Ascending aorta (tissue), 2 donors: ENCODE measurements around the gene TM7SF2. TPM values are rescaled to one million over a fixed set of nuclear protein-coding genes. Genes with fewer than 3 reads are reported as not detected.

ENCODE experiments used
- DNase-seq, 2 donors: peaks; one replicate each; pipeline ENCODE4 v3.0.0-alpha.2; 2019; ENCODE audit warnings: low spot score in 2 of 2
- H3K27ac ChIP-seq, 2 donors: fragments of 200-600 bp; sonication (generic); one replicate each; pipeline ENCODE4 v1.5.1; 2016 to 2017; ENCODE audit warnings: mild to moderate bottlenecking in 1 of 2
- H3K27me3 ChIP-seq: fragments of 200-600 bp; sonication (generic); one replicate; pipeline ENCODE4 v1.5.1; 2017
- H3K36me3 ChIP-seq, 2 donors: fragments of 200-600 bp; sonication (generic); one replicate each; pipeline ENCODE4 v1.5.1; 2016
- H3K4me1 ChIP-seq, 2 donors: fragments of 200-600 bp; sonication (generic); one replicate each; pipeline ENCODE4 v1.5.1; 2016 to 2017; ENCODE audit warnings: mild to moderate bottlenecking in 1 of 2
- H3K4me3 ChIP-seq, 2 donors: fragments of 200-600 bp; sonication (generic); one replicate each; pipeline ENCODE4 v1.5.1; 2016 to 2017; ENCODE audit warnings: mild to moderate bottlenecking in 1 of 2
- H3K9me3 ChIP-seq, 2 donors: fragments of 200-600 bp; sonication (generic); one replicate each; pipeline ENCODE4 v1.5.1; 2016
- intact Hi-C: fragments of 100-400 bp; cut with DNase I; formaldehyde crosslinking; loops from one replicate; pipeline ENCODE4 v1.15.1; 2023
- total RNA-seq: library from RNA; depleted of rRNA; stranded (reverse); fragments of >200 nt; gene quantifications from one replicate; pipeline ENCODE4 v1.1.0, GENCODE V29; 2016
- TF ChIP-seq, protein P1 (sequence below), 3 experiments: fragments of 200-600 bp in 2 of 3; fragments of 450-650 bp in 1 of 3; sonication (generic) in 2 of 3; IDR thresholded peaks; one replicate each; pipeline ENCODE4 v1.5.1; 2016 to 2019; ENCODE audit warnings: antibody characterized with exemption in 3 of 3, mild to moderate bottlenecking in 1 of 3, moderate library complexity in 1 of 3

Gene TM7SF2
- total RNA-seq, 1 donor from 2014 or later, result 10.6 TPM

DNA sequence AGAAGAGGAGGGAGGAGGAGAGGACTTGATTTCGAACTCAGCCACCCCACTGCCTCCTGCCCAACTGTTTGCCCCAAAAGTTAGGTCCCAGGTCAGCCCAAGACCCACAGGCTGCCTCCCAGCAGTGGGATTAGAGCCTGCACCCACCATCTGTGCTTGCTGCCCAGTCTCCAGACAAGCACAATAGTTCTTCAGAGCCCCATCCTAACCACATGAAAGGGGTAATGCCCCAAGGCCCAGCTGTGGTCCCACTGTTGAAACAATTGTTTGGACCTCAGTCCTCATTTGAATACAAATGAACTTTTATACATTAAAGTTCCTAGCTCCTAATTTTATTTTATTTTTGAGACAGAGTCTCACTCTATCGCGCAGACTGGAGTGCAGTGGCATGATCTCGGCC is 21.0 kb upstream of the TM7SF2 start:
- Histone ChIP-seq H3K4me3 (no peak overlapping the region), H3K9me3 (no peaks in the 10 kb centered on the region), H3K27me3 (no peaks in the 10 kb centered on the region), H3K4me1 (peaks cover 0 to 1% of the 10 kb centered on the region in 2 donors), H3K27ac (no peak overlapping the region), H3K36me3 (peaks cover 25 to 39% of the 10 kb centered on the region in 2 donors)
- no peak for DNase-seq
- intact Hi-C loops, result no loop called here
- TF ChIP-seq, protein P1, sequence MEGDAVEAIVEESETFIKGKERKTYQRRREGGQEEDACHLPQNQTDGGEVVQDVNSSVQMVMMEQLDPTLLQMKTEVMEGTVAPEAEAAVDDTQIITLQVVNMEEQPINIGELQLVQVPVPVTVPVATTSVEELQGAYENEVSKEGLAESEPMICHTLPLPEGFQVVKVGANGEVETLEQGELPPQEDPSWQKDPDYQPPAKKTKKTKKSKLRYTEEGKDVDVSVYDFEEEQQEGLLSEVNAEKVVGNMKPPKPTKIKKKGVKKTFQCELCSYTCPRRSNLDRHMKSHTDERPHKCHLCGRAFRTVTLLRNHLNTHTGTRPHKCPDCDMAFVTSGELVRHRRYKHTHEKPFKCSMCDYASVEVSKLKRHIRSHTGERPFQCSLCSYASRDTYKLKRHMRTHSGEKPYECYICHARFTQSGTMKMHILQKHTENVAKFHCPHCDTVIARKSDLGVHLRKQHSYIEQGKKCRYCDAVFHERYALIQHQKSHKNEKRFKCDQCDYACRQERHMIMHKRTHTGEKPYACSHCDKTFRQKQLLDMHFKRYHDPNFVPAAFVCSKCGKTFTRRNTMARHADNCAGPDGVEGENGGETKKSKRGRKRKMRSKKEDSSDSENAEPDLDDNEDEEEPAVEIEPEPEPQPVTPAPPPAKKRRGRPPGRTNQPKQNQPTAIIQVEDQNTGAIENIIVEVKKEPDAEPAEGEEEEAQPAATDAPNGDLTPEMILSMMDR (IDR thresholded peaks at IDR 0.05), result no peak

DNA sequence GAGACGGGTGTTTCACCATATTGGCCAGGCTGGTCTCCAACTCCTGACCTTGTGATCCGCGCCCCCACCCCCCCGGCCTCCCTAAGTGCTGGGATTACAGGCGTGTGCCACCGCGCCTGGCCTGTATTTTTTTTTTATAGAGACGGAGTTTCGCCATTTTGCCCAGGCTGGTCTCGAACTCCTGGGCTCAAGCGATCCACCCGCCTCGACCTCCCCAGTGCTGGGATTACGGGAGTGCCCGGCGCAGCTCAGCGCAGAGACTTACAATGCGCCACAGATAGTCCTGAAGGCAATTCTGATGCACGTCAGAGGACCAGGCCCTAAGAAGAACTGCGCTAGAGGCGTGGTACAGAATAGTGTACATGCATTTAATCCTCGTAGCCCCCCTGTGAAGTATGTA is 16.2 kb upstream of the TM7SF2 start:
- DNase-seq, result no peak
- Histone ChIP-seq H3K36me3 (peaks cover 0 to 5% of the 10 kb centered on the region in 2 donors), H3K9me3 (no peaks in the 10 kb centered on the region), H3K4me1 (peaks cover 3 to 15% of the 10 kb centered on the region in 2 donors), H3K4me3 (peak overlapping the region; percentile 73 to 80), H3K27ac (peak overlapping the region in 1 of 2 donors; percentile 95), H3K27me3 (no peaks in the 10 kb centered on the region)
- intact Hi-C loops, result loop anchor here (5.0 kb wide), 2 partner anchors 83 to 178 kb away; partner anchors contain the start of genes ARL2 and ATG2A
- TF ChIP-seq, protein P1 (IDR thresholded peaks at IDR 0.05), result no peak

DNA sequence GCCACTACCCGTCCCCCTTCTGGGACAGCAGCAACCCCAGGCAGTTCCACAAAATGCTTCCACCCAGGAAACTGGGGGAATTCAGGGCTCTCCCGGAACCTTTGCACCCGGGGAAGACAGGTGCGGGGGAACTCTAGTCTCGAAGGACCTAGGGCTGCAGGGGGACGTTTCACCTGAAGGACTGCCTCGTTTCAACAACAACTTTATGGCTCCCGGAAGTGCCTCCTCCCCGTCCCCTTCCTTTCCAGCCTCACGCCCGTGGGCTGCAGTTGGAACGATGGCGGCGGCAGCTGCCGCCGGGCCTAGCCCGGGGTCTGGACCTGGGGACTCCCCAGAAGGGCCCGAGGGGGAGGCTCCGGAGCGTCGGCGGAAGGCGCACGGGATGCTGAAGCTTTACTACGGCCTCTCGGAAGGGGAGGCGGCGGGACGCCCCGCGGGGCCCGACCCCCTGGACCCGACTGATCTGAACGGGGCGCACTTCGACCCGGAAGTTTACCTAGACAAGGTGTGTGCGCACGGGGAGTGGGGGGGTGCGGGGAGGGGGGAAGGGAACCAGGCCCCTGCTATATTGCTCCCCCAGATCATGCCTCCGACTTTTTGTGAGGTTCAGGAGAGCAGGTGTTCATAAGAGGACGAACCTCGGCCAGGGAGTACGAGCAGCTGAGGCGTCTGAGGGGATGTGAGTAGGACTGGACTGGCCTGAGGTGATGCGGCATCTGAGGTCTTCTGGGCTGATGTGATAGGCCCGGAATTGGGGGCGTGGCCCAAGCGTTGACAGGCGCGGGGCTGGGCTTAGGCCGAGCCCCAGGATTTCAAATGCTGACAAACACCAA is 15.5 kb upstream of the TM7SF2 start, which contains the start of gene VPS51:
Gene VPS51 (plus strand): TSS at position 241 of the 833 bp plus-strand sequence. CDS start 37 bp downstream, at position 278.
- TF ChIP-seq, protein P1 (IDR thresholded peaks at IDR 0.05), result peak in 1 of 3 experiments; percentile 20
- Histone ChIP-seq H3K27ac (peak within 1 kb of the TSS; percentile 86 to 95), H3K27me3 (no peaks in the 10 kb centered on the region), H3K4me3 (peak within 1 kb of the TSS; percentile 73 to 80), H3K36me3 (peaks cover 0 to 5% of the 10 kb centered on the region in 2 donors), H3K4me1 (peaks cover 3 to 15% of the 10 kb centered on the region in 2 donors), H3K9me3 (no peaks in the 10 kb centered on the region)
- intact Hi-C loops, result loop anchor here (1.0 to 5.0 kb wide), 5 partner anchors 12 to 179 kb away; partner anchors contain the start of genes ARL2, ATG2A, CDCA5 and SNX15
- peak; percentile 66 to 94 for DNase-seq

DNA sequence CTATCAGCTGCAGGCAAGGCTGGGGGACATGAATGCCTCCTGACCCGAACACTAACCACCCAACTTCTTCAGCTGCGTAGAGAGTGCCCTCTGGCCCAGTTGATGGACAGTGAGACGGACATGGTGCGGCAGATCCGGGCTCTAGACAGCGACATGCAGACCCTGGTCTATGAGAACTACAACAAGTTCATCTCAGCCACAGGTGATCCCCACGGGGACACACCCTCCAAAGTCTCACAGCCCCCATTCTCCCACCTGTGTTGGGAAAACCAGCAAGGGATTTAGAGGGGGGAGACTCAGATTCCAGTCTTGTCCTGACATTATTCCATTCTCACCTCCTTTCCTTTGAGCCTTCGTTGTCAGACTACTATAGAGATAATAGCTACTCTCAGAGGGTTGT is 14.7 kb upstream of the TM7SF2 start:
- no peaks in the 10 kb centered on the region for H3K27me3 ChIP-seq
- H3K36me3 ChIP-seq, result peaks cover 0 to 5% of the 10 kb centered on the region in 2 donors
- H3K4me1 ChIP-seq, result peaks cover 3 to 15% of the 10 kb centered on the region in 2 donors
- H3K4me3 ChIP-seq, result peak overlapping the region; percentile 73 to 80
- H3K27ac ChIP-seq, result peak overlapping the region; percentile 86 to 95
- H3K9me3 ChIP-seq, result no peaks in the 10 kb centered on the region
- TF ChIP-seq, protein P1 (IDR thresholded peaks at IDR 0.05), result no peak
- intact Hi-C loops, result loop anchor here (1.0 to 5.0 kb wide), 5 partner anchors 13 to 180 kb away; partner anchors contain the start of genes ARL2, ATG2A, CDCA5 and SNX15
- no peak for DNase-seq

DNA sequence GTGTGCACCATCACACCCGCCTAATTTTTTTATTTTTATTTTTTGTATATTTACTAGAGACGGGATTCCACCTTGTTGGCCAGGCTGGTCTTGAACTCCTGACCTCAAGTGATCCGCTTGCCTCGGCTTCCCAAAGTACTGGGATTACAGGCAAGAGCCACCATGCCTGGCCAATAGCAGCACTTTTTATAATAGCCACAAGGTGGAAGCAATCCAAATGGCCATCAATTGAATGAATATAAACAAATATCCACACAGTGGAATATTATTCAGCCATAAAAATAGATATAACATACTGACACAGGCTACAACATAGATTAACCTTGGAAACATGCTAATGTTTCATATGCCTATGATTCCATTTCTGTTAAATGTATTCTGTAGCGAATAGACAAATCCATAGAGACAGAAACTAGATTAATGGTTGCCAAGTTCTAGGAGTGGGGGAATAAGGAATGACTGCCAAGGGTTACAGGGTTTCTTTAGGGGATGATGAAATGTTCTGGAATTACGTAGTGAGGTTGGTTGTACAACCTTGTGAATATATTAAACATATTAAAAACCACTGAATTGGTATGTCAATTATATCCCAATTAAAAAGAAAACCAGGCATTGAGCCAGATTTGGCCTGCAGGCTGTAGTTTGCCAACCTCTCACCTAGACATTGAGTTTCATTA is 10.9 kb upstream of the TM7SF2 start:
- DNase-seq, result no peak
- no peaks in the 10 kb centered on the region for H3K9me3 ChIP-seq
- peaks cover 3 to 21% of the 10 kb centered on the region in 2 donors for H3K4me1 ChIP-seq
- no peaks in the 10 kb centered on the region for H3K27me3 ChIP-seq
- H3K4me3 ChIP-seq, result no peak overlapping the region
- H3K36me3 ChIP-seq, result peaks cover 3 to 9% of the 10 kb centered on the region in 2 donors
- TF ChIP-seq, protein P1 (IDR thresholded peaks at IDR 0.05), result no peak
- H3K27ac ChIP-seq, result no peak overlapping the region
- intact Hi-C loops, result no loop called here
